Activated T-cell treated with anti-CD3 and anti-CD28 coated beads, Interleukin-2, amount 50 U/mL, for 24 hours (primary cell): ENCODE measurements around the gene AKNAD1.

ENCODE experiments used
- DNase-seq: peaks from one replicate; pipeline ENCODE4 v3.0.0-alpha.2; 2020
- H3K27ac Mint-ChIP-seq: 2 replicates; pipeline ENCODE4 v1.8.0; 2020; ENCODE audit warnings: mild to moderate bottlenecking, mixed read lengths
- H3K27me3 Mint-ChIP-seq: 2 replicates; pipeline ENCODE4 v1.8.0; 2020; ENCODE audit warnings: mixed read lengths
- H3K36me3 Mint-ChIP-seq: 2 replicates; pipeline ENCODE4 v1.8.0; 2020; ENCODE audit warnings: low read depth, mixed read lengths
- H3K4me1 Mint-ChIP-seq: 2 replicates; pipeline ENCODE4 v1.8.0; 2020; ENCODE audit warnings: low read depth, mixed read lengths
- H3K4me3 Mint-ChIP-seq: 2 replicates; pipeline ENCODE4 v1.8.0; 2020; ENCODE audit warnings: mild to moderate bottlenecking, moderate library complexity, mixed read lengths
- H3K9me3 Mint-ChIP-seq: 2 replicates; pipeline ENCODE4 v1.8.0; 2020; ENCODE audit warnings: mixed read lengths

Gene AKNAD1

DNA sequence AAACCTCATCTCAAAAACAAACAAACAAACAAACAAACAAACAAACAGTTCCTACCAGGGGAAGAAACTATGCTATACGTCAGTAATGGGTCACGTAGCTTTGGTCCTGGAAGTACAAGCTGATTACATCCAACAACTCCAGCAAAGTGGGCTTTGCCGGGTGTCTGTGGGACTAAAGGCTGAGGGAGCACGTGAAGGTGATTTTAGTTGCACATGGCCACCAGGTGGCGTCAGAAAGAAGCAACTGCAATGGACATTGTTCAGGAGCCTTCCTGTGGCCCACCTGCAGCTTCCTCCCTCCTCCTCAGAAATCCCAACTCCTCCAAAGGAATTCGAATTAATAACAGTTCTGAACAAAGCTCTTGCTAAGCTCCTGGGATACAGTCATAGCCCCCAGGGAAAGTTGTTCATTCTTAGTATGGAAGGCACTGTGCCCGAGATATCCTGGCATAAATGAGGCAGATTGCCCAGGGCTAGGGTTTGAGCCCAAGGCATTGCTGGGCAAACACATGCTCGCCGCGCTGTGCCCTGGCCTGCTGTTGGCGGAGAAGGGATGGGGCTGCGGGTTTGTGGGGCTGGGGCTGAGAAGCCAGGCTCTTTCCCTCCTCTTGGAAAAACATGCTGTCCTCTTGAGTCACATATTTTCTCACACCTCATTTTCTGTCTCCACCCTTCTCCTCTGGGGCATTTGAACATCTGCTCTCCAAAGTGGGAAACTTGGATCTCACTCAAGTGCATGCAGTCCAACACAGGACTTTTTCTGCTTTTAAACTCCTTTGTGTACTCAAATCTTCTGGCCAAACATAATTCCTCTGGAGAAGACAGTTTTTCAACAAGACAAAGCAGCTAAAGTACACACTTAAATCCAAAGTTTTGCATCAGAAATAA lies 28.6 kb downstream of the AKNAD1 start:
- Mint-ChIP-seq H3K27ac (no peak overlapping the region), H3K36me3 (no peaks in the 10 kb centered on the region), H3K4me1 (no peaks in the 10 kb centered on the region), H3K9me3 (no peaks in the 10 kb centered on the region), H3K4me3 (no peak overlapping the region), H3K27me3 (no peaks in the 10 kb centered on the region)
- DNase-seq = peak; percentile 74

DNA sequence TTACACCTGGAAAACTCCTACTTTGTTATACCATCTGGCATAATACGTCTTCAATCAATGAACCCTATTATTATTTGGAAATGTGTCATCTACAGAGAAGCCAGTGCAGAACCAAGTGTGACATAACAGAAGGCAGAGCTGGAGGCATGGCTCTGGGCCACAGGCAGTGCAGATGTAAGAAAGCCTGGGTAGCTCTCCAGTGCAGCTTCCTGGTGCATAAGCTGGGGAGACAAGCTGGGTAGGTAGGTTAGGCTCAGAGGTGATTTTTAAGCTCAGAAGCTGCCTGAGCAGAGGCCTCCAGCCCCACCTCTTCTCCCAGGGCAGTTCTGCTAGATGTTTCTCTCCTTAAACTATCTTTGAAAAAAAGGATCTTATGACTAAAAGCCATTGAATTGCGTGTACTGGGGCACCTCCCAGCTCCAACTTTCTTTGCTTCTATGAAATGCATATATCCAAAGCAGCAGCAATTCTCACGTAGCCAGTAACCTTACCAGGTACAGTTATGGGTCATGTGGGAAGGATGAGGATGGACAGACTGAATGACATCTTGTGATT lies 30.7 kb downstream of the AKNAD1 start:
- Mint-ChIP-seq H3K9me3 (no peaks in the 10 kb centered on the region), H3K4me1 (no peaks in the 10 kb centered on the region), H3K36me3 (no peaks in the 10 kb centered on the region), H3K27ac (no peak overlapping the region), H3K4me3 (no peak overlapping the region), H3K27me3 (no peaks in the 10 kb centered on the region)
- DNase-seq = no peak

GRCh38 chr1:108824051-108824450 lies 32.8 kb downstream of the AKNAD1 start:
- no peak overlapping the region for H3K4me3 Mint-ChIP-seq
- H3K4me1 Mint-ChIP-seq = no peaks in the 10 kb centered on the region
- H3K27ac Mint-ChIP-seq = no peak overlapping the region
- H3K9me3 Mint-ChIP-seq = no peaks in the 10 kb centered on the region
- peaks cover 3% of the 10 kb centered on the region for H3K27me3 Mint-ChIP-seq
- H3K36me3 Mint-ChIP-seq = no peaks in the 10 kb centered on the region
- no peak for DNase-seq

DNA sequence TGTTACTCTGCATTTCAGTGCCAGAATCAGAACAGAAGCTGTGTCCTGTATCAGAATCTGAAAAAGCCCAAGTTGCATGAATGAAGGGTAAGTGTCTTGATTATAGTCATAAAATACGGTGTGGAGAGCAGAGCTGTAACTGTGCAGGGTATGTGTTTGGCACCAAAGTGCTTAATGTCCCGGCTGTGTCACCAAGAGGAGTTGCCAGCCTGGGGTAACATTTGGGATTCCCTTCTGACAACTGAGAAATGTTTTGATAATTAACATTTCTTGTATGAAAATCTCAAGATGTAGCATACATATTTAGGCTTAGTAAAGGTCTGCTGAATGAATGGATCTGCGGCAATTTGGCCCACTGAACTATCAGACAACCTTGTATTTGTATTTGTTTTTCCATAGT lies 33.3 kb downstream of the AKNAD1 start:
- no peaks in the 10 kb centered on the region for H3K4me1 Mint-ChIP-seq
- H3K9me3 Mint-ChIP-seq = no peaks in the 10 kb centered on the region
- H3K27ac Mint-ChIP-seq = no peak overlapping the region
- no peak overlapping the region for H3K4me3 Mint-ChIP-seq
- peaks cover 3% of the 10 kb centered on the region for H3K27me3 Mint-ChIP-seq
- H3K36me3 Mint-ChIP-seq = no peaks in the 10 kb centered on the region
- no peak for DNase-seq

- Mint-ChIP-seq H3K4me1 (no peaks in the 10 kb centered on the region), H3K9me3 (no peaks in the 10 kb centered on the region), H3K27me3 (peaks cover 3% of the 10 kb centered on the region), H3K36me3 (no peaks in the 10 kb centered on the region), H3K4me3 (no peak overlapping the region), H3K27ac (no peak overlapping the region)
- no peak for DNase-seq
Observed at GRCh38 chr1:108819878-108820277, 37.0 kb downstream of the AKNAD1 start.

DNA sequence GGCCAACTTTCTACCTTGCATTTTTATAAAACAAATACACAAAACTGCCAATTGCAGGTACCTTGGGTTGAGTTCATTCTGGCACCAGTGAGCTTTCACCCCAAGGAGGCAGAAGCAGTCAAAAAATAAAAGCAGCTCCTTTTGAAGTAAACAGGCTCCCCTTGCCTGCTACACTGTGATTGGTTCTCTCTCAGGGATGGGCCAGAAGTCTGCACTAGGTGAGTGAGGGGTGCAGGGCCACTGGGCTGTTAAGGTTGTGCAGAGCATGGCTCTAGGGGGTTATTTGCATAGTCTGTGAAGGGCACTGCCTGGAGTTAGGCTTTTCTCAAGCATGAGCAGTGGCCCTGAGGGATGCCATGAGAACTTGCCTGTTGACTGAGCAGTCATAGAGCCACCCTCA lies 39.1 kb downstream of the AKNAD1 start:
- no peak overlapping the region for H3K27ac Mint-ChIP-seq
- no peaks in the 10 kb centered on the region for H3K9me3 Mint-ChIP-seq
- H3K4me3 Mint-ChIP-seq = no peak overlapping the region
- DNase-seq = no peak
- H3K36me3 Mint-ChIP-seq = no peaks in the 10 kb centered on the region
- peaks cover 3% of the 10 kb centered on the region for H3K27me3 Mint-ChIP-seq
- no peaks in the 10 kb centered on the region for H3K4me1 Mint-ChIP-seq

GRCh38 chr1:108817016-108817415 lies 39.9 kb downstream of the AKNAD1 start:
- H3K27me3 Mint-ChIP-seq = peaks cover 3% of the 10 kb centered on the region
- no peaks in the 10 kb centered on the region for H3K9me3 Mint-ChIP-seq
- peaks cover under 1% of the 10 kb centered on the region for H3K36me3 Mint-ChIP-seq
- no peaks in the 10 kb centered on the region for H3K4me1 Mint-ChIP-seq
- no peak for DNase-seq
- H3K27ac Mint-ChIP-seq = no peak overlapping the region
- no peak overlapping the region for H3K4me3 Mint-ChIP-seq

- Mint-ChIP-seq H3K27me3 (peaks cover 3% of the 10 kb centered on the region), H3K4me1 (no peaks in the 10 kb centered on the region), H3K36me3 (peaks cover 6% of the 10 kb centered on the region), H3K4me3 (no peak overlapping the region), H3K9me3 (no peaks in the 10 kb centered on the region), H3K27ac (no peak overlapping the region)
- no peak for DNase-seq
Observed at GRCh38 chr1:108816049-108816893, 40.6 kb downstream of the AKNAD1 start.

DNA sequence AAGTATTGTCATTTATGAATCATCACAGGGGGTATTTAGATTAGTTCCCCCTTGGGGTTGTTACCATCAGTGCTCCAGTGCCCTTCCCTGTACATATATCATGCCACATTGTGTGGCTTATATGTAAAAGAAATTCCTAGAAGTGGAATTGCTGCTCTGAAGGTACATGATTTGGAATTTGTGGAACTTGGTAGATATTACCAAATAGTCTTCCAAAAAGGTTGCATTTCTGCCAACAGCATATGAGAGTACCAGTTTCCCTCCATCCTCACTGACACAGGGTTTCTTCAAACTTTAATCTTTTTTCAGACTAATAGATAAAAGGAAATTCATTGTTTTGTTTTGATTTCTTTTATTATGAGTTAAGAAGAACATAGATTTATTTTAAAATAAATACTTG lies 41.3 kb downstream of the AKNAD1 start:
- H3K27ac Mint-ChIP-seq = no peak overlapping the region
- H3K27me3 Mint-ChIP-seq = peaks cover 3% of the 10 kb centered on the region
- no peaks in the 10 kb centered on the region for H3K4me1 Mint-ChIP-seq
- no peaks in the 10 kb centered on the region for H3K9me3 Mint-ChIP-seq
- DNase-seq = no peak
- no peak overlapping the region for H3K4me3 Mint-ChIP-seq
- H3K36me3 Mint-ChIP-seq = peaks cover 7% of the 10 kb centered on the region

- Mint-ChIP-seq H3K27me3 (no peaks in the 10 kb centered on the region), H3K4me1 (no peaks in the 10 kb centered on the region), H3K9me3 (no peaks in the 10 kb centered on the region), H3K36me3 (peaks cover 16% of the 10 kb centered on the region), H3K4me3 (no peak overlapping the region), H3K27ac (no peak overlapping the region)
- DNase-seq = no peak
Observed at GRCh38 chr1:108814343-108815125, 42.4 kb downstream of the AKNAD1 start.

GRCh38 chr1:108813326-108813725 lies 43.6 kb downstream of the AKNAD1 start:
- Mint-ChIP-seq H3K27me3 (no peaks in the 10 kb centered on the region), H3K27ac (no peak overlapping the region), H3K36me3 (peaks cover 26% of the 10 kb centered on the region), H3K4me3 (no peak overlapping the region), H3K9me3 (no peaks in the 10 kb centered on the region), H3K4me1 (no peaks in the 10 kb centered on the region)
- no peak for DNase-seq

DNA sequence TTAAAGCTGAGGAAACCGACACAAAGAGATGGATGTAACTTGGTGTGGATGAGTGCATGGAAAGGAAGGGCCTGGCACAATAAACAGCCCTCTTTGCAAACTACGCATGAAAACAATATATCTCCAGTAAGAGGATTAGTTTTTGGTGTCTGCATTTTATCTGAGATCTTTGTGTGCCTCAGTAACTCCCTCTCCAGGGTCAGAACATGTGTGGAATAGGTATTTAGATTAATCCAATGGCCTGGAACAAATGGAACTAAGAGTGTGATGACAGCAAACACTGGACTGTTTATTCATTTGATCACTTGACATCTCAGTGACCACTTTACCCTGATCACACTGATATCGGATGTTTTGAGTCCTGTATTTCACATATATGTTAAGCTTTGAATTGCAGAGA lies 45.3 kb downstream of the AKNAD1 start:
- no peaks in the 10 kb centered on the region for H3K4me1 Mint-ChIP-seq
- no peak for DNase-seq
- H3K27me3 Mint-ChIP-seq = no peaks in the 10 kb centered on the region
- no peak overlapping the region for H3K4me3 Mint-ChIP-seq
- no peaks in the 10 kb centered on the region for H3K9me3 Mint-ChIP-seq
- peaks cover 40% of the 10 kb centered on the region for H3K36me3 Mint-ChIP-seq
- H3K27ac Mint-ChIP-seq = no peak overlapping the region

DNA sequence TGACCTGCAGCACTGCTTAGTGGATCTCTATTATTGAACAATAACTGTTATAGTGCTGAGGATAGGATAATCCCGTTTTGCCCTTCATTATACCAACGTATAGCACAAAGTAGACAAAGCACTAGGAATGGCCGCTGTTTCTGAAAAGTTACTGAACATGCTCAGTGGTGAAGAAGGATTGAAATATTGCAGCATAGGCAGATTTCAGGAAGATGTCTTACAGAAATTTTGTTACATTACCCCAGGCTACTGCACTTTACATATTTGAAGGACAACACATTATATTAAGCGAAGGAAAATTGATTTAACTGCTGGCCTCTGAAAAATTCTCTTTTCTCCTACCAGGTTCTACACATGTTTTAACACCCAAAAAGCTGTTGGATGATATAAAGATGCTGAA lies 48.5 kb downstream of the AKNAD1 start:
- Mint-ChIP-seq H3K9me3 (no peaks in the 10 kb centered on the region), H3K36me3 (peaks cover 65% of the 10 kb centered on the region), H3K27ac (no peak overlapping the region), H3K27me3 (no peaks in the 10 kb centered on the region), H3K4me3 (no peak overlapping the region), H3K4me1 (no peaks in the 10 kb centered on the region)
- no peak for DNase-seq

DNA sequence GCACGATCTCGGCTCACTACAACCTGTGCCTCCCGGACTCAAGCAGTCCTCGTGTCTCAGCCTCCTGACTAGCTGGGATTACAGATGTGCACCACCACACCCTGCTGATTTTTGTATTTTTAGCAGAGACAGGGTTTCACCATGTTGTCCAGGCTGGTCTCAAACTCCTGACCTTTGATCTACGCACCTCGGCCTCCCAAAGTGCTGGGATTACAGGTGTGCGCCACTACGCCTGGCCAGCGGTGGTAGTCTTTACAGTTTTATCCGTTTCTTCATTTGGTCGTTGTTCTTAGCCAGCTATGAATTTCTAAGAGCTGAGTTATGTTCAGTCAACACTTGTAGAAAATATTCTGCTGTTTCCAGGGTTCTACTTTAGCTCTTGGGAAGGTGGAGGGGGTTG lies 53.3 kb downstream of the AKNAD1 start:
- Mint-ChIP-seq H3K4me1 (peaks cover 2% of the 10 kb centered on the region), H3K9me3 (no peaks in the 10 kb centered on the region), H3K27ac (no peak overlapping the region), H3K27me3 (no peaks in the 10 kb centered on the region), H3K4me3 (no peak overlapping the region), H3K36me3 (peaks cover 79% of the 10 kb centered on the region)
- DNase-seq = no peak
